HepG2 (cell line): ENCODE measurements around the gene IL9R.

Experiments used
- MAZ ChIP-seq, 2 experiments: sonication (generic) in 1 of 2; formaldehyde crosslinking in 1 of 2; IDR thresholded peaks; 2 replicates each; pipeline versions ENCODE4 v1.5.0 to v1.6.1; 2012 to 2020; ENCODE audit warnings: low read depth in 2 of 2, mild to moderate bottlenecking in 2 of 2, borderline replicate concordance in 1 of 2, improper control_type of control experiment in 1 of 2, low read length in 1 of 2, missing genetic modification reagents in 1 of 2, moderate library complexity in 1 of 2
- POLR2A ChIP-seq, 2 experiments: IDR thresholded peaks; 2 replicates each; pipeline ENCODE4 v1.6.1; 2011; ENCODE audit warnings: low read depth in 2 of 2, low read length in 2 of 2, mild to moderate bottlenecking in 1 of 2, moderate library complexity in 1 of 2; ENCODE audit not compliant: insufficient read depth in 1 of 2
- SMC3 ChIP-seq: IDR thresholded peaks from 2 replicates; pipeline ENCODE4 v1.6.1; 2011; ENCODE audit warnings: low read length, improper control_type of control experiment
- STAT5B ChIP-seq: sonication (generic); formaldehyde crosslinking; IDR thresholded peaks from 2 replicates; pipeline ENCODE4 v1.4.0; 2020; ENCODE audit warnings: missing genetic modification reagents
- ZFP36 ChIP-seq: fragments of 150-350 bp; IDR thresholded peaks from 2 replicates; pipeline ENCODE4 v1.6.1; 2018; ENCODE audit warnings: borderline replicate concordance, low read length, low read depth; ENCODE audit not compliant: partially characterized antibody
- TF ChIP-seq, protein P1 (sequence below): sonication (generic); formaldehyde crosslinking; IDR thresholded peaks from 2 replicates; pipeline ENCODE4 v1.4.0; 2020; ENCODE audit warnings: missing genetic modification reagents

- TF ChIP-seq SMC3 (no peak), ZFP36 (no peak), POLR2A (IDR thresholded peaks at IDR 0.05; ENCODE audit: insufficient read depth in 1 of 2, low read depth in 2 of 2, low read length in 2 of 2) (no peak), STAT5B (CRISPR knock-in tag) (no peak), MAZ (IDR thresholded peaks at IDR 0.05; ENCODE audit: borderline replicate concordance, low read depth, low read length) (no peak), MAZ (CRISPR knock-in tag; IDR thresholded peaks at IDR 0.05; ENCODE audit: low read depth) (no peak)
- TF ChIP-seq, protein P1, sequence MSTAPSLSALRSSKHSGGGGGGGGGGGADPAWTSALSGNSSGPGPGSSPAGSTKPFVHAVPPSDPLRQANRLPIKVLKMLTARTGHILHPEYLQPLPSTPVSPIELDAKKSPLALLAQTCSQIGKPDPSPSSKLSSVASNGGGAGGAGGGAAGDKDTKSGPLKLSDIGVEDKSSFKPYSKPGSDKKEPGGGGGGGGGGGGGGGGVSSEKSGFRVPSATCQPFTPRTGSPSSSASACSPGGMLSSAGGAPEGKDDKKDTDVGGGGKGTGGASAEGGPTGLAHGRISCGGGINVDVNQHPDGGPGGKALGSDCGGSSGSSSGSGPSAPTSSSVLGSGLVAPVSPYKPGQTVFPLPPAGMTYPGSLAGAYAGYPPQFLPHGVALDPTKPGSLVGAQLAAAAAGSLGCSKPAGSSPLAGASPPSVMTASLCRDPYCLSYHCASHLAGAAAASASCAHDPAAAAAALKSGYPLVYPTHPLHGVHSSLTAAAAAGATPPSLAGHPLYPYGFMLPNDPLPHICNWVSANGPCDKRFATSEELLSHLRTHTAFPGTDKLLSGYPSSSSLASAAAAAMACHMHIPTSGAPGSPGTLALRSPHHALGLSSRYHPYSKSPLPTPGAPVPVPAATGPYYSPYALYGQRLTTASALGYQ (CRISPR knock-in tag): no peak
These were observed 11.4 kb downstream of the IL9R start for GRCh38 chrX:156008915-156009314.
